Hepatocyte (in vitro differentiated cells): Measurements from ENCODE around the gene GPR32. TPM values are rescaled to one million over a fixed set of nuclear protein-coding genes. Genes with fewer than 3 reads are reported as not detected.

Source experiments
- DNase-seq: peaks from one replicate; pipeline ENCODE4 v3.0.0-alpha.2; 2016; ENCODE audit warnings: low spot score
- H2AFZ ChIP-seq: fragments of 200-600 bp; sonication (generic); 2 replicates; pipeline ENCODE4 v1.6.0; 2016; ENCODE audit warnings: antibody characterized with exemption, mild to moderate bottlenecking
- H3K27ac ChIP-seq: fragments of 200-600 bp; sonication (generic); 2 replicates; pipeline ENCODE4 v1.5.1; 2016; ENCODE audit warnings: mild to moderate bottlenecking
- H3K27me3 ChIP-seq: fragments of 200-600 bp; sonication (generic); 2 replicates; pipeline ENCODE4 v1.6.1; 2016
- H3K36me3 ChIP-seq: fragments of 200-600 bp; sonication (generic); replicated peaks from 2 replicates; pipeline ENCODE4 v1.5.1; 2016; ENCODE audit warnings: low read depth; ENCODE audit not compliant: insufficient read depth
- H3K4me1 ChIP-seq: fragments of 200-600 bp; sonication (generic); 2 replicates; pipeline ENCODE4 v1.5.1; 2016; ENCODE audit warnings: mild to moderate bottlenecking, moderate library complexity; ENCODE audit not compliant: insufficient read depth
- H3K4me2 ChIP-seq: fragments of 200-600 bp; sonication (generic); 2 replicates; pipeline ENCODE4 v1.6.0; 2016
- H3K4me3 ChIP-seq: fragments of 200-600 bp; sonication (generic); 2 replicates; pipeline ENCODE4 v1.5.1; 2016; ENCODE audit warnings: mild to moderate bottlenecking
- H3K79me2 ChIP-seq: fragments of 200-600 bp; sonication (generic); 2 replicates; pipeline ENCODE4 v1.6.0; 2017; ENCODE audit warnings: mild to moderate bottlenecking
- H3K9me2 ChIP-seq: fragments of 200-600 bp; sonication (generic); replicated peaks from 2 replicates; pipeline ENCODE4 v1.6.0; 2017; ENCODE audit warnings: mild to moderate bottlenecking; ENCODE audit not compliant: insufficient read depth
- H3K9me3 ChIP-seq: fragments of 200-600 bp; sonication (generic); 2 replicates; pipeline ENCODE4 v1.5.1; 2016; ENCODE audit warnings: low read depth, mild to moderate bottlenecking
- H4K20me1 ChIP-seq: fragments of 200-600 bp; sonication (generic); 2 replicates; pipeline ENCODE4 v1.6.0; 2016; ENCODE audit warnings: mild to moderate bottlenecking; ENCODE audit not compliant: insufficient read depth, poor library complexity, severe bottlenecking
- CTCF ChIP-seq: fragments of 200-600 bp; sonication (generic); IDR thresholded peaks from 2 replicates; pipeline ENCODE4 v1.5.1; 2016; ENCODE audit warnings: antibody characterized with exemption, mild to moderate bottlenecking; ENCODE audit not compliant: poor library complexity
- EZH2 ChIP-seq: fragments of 200-600 bp; sonication (generic); IDR thresholded peaks from 2 replicates; pipeline ENCODE4 v1.6.1; 2016; ENCODE audit warnings: antibody characterized with exemption, mild to moderate bottlenecking, borderline replicate concordance
- EZH2phosphoT487 ChIP-seq: fragments of 200-600 bp; sonication (generic); IDR thresholded peaks from one replicate; pipeline ENCODE4 v1.6.1; 2018; ENCODE audit warnings: antibody characterized with exemption, mild to moderate bottlenecking, low read depth, moderate library complexity; ENCODE audit not compliant: unreplicated experiment, severe bottlenecking
- WGBS: methylation state at CpG from one replicate; pipeline ENCODE4 v1.1.6; 2016; ENCODE audit warnings: low lambda C conversion rate; ENCODE audit errors: missing lambda C conversion rate; 5-methylcytosine and 5-hydroxymethylcytosine counted together
- polyA plus RNA-seq: library from polyadenylated mRNA; unstranded; fragments of >200 nt; fragmentation: Nextera tagmentation; extraction: Ambion mirVana; gene quantifications from 2 replicates; pipeline ENCODE4 v1.2.1, GENCODE V29; 2016
- total RNA-seq: library from RNA; depleted of rRNA; stranded (reverse); fragments of >200 nt; gene quantifications from 2 replicates; pipeline ENCODE4 v1.2.3, GENCODE V29; 2014

Gene GPR32
- total and polyA plus RNA-seq, 2 experiments from 2014 or later: not detected

- H4K20me1 ChIP-seq: no peaks in the 10 kb centered on the region
Measured at GRCh38 chr19:50795664-50796073, 25.4 kb downstream of the GPR32 start.

GRCh38 chr19:50796128-50796633, 25.9 kb downstream of the GPR32 start:
- H2AFZ ChIP-seq: no peak overlapping the region
- DNase-seq: no peak
- H4K20me1 ChIP-seq: no peaks in the 10 kb centered on the region
- no peak overlapping the region for H3K4me2 ChIP-seq
- peaks cover 10% of the 10 kb centered on the region for H3K79me2 ChIP-seq
- H3K9me2 ChIP-seq: no peaks in the 10 kb centered on the region
- no peaks in the 10 kb centered on the region for H3K27me3 ChIP-seq
- no peaks in the 10 kb centered on the region for H3K36me3 ChIP-seq
- no peak overlapping the region for H3K4me3 ChIP-seq
- no peaks in the 10 kb centered on the region for H3K4me1 ChIP-seq
- 95% methylated on average over 9 of the region's 9 CpGs for WGBS
- TF ChIP-seq EZH2 (no peak), CTCF (no peak), EZH2phosphoT487 (no peak)
- H3K9me3 ChIP-seq: no peaks in the 10 kb centered on the region
- H3K27ac ChIP-seq: no peak overlapping the region

More at GRCh38 chr19:50795664-50796073, 25.4 kb downstream of the GPR32 start:
- no peak overlapping the region for H3K4me3 ChIP-seq
- H3K79me2 ChIP-seq: peaks cover 5% of the 10 kb centered on the region
- no peaks in the 10 kb centered on the region for H3K36me3 ChIP-seq
- 93% methylated on average over 4 of the region's 4 CpGs for WGBS
- H3K9me2 ChIP-seq: no peaks in the 10 kb centered on the region
- H3K27me3 ChIP-seq: no peaks in the 10 kb centered on the region
- no peaks in the 10 kb centered on the region for H3K9me3 ChIP-seq
- H3K27ac ChIP-seq: no peak overlapping the region
- H3K4me1 ChIP-seq: no peaks in the 10 kb centered on the region
- no peak for DNase-seq
- TF ChIP-seq EZH2phosphoT487 (no peak), EZH2 (no peak), CTCF (no peak)
- H3K4me2 ChIP-seq: no peak overlapping the region
- no peak overlapping the region for H2AFZ ChIP-seq

- no peaks in the 10 kb centered on the region for H3K36me3 ChIP-seq
- WGBS: 96% methylated on average over 8 of the region's 8 CpGs
- H3K4me3 ChIP-seq: no peak overlapping the region
- H3K9me2 ChIP-seq: no peaks in the 10 kb centered on the region
- H3K79me2 ChIP-seq: peaks cover 14% of the 10 kb centered on the region
- no peak overlapping the region for H3K27ac ChIP-seq
- DNase-seq: no peak
- H3K9me3 ChIP-seq: no peaks in the 10 kb centered on the region
- no peaks in the 10 kb centered on the region for H3K27me3 ChIP-seq
- no peak overlapping the region for H3K4me2 ChIP-seq
- TF ChIP-seq EZH2 (no peak), CTCF (no peak), EZH2phosphoT487 (no peak)
- no peaks in the 10 kb centered on the region for H3K4me1 ChIP-seq
- no peak overlapping the region for H2AFZ ChIP-seq
- no peaks in the 10 kb centered on the region for H4K20me1 ChIP-seq
Measured at GRCh38 chr19:50796634-50797428, 26.6 kb downstream of the GPR32 start.
